ENCODE measurements around the gene UBE2J1. TPM values are rescaled to one million over a fixed set of nuclear protein-coding genes. Genes with fewer than 3 reads are reported as not detected.

The UBE2J1 gene
- total RNA-seq, 3 donors from 2014 or later: 40.0 to 50.2 (median 42.2) TPM

- DNase-seq: peak; percentile 74 to 85 (median 77)
- intact Hi-C loops (cut with DNase I, micrococcal nuclease): no loop called here
- Histone ChIP-seq H3K9me3 (no peaks in the 10 kb centered on the region), H3K4me3 (no peak overlapping the region), H3K36me3 (ENCODE audit: low read depth) (no peaks in the 10 kb centered on the region), H3K4me1 (ENCODE audit: low read depth) (peaks cover 7% of the 10 kb centered on the region)
- no peak for TF ChIP-seq CTCF (IDR thresholded peaks at IDR 0.05)
- ATAC-seq: peak; percentile 97
Observed at GRCh38 chr6:89375427-89376267, 23.1 kb upstream of the UBE2J1 start.

DNA sequence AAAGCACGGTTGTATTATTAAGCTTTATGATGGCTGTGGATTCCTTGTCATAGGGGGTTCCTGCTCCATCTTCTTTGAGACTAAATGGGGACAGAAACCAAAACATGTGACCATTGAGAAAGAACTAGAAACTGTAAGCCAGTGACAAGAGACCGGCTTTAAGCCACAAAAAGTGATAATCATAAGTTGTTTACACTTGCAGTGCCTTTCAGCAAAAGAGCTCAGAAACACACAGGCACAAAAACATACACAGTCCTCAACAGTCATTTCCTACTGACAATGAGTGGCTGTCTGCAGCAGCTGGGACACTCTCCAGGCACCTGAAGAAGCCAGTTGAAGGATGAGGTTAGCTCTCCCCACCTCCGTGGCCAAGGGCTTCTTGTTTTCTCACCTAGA is 20.0 kb upstream of the UBE2J1 start:
- ATAC-seq (no peak), DNase-seq (no peak)
- TF ChIP-seq CTCF (IDR thresholded peaks at IDR 0.05): no peak
- peaks cover 7% of the 10 kb centered on the region for H3K4me1 ChIP-seq (ENCODE audit: low read depth)
- H3K9me3 ChIP-seq: no peaks in the 10 kb centered on the region
- no peak overlapping the region for H3K4me3 ChIP-seq
- H3K36me3 ChIP-seq (ENCODE audit: low read depth): no peaks in the 10 kb centered on the region
- intact Hi-C loops (cut with DNase I, micrococcal nuclease): no loop called here

DNA sequence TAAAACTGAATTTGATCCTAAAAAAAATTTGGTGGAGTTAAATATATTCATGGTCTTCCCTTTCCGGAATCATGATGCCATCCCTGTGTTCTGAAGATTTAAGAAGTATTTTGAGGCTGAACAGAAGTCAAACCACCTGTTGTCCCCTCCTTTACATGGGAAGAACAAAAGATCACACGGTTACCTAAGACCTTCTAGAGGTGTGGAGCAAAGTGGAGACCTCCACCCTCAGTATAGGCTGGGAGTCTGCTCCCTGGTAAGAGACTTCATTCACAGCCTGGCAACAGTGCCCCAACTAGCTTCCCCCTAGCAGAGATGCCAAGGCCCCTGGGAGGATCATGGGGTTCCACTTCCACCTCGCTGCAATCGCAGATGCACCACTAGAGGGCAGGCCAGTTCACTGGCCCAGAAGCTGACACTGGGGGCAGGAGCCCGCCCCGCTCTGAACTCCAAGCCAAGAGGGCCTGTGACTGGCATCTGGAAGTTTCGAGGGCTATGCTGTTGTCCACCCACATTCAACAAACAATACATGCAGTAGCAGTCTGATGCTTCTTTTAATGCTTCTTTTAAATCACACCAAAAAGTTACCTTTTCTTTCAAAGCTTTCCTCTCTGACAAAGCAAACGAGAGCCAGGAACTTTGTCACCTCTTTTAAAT is 19.5 kb upstream of the UBE2J1 start:
- ATAC-seq: peak; percentile 86
- intact Hi-C loops (cut with DNase I, micrococcal nuclease): no loop called here
- peak; percentile 91 for TF ChIP-seq CTCF (IDR thresholded peaks at IDR 0.05)

GRCh38 chr6:89368999-89369398 is 16.5 kb upstream of the UBE2J1 start:
- no peaks in the 10 kb centered on the region for H3K9me3 ChIP-seq
- H3K4me1 ChIP-seq (ENCODE audit: low read depth): no peaks in the 10 kb centered on the region
- peak; percentile 13 for TF ChIP-seq CTCF (IDR thresholded peaks at IDR 0.05)
- peak in 2 of 3 donors; percentile 39 to 64 for DNase-seq
- ATAC-seq: peak; percentile 76
- intact Hi-C loops (cut with DNase I, micrococcal nuclease): no loop called here
- no peak overlapping the region for H3K4me3 ChIP-seq
- H3K36me3 ChIP-seq (ENCODE audit: low read depth): no peaks in the 10 kb centered on the region

More for the DNA sequence above, 19.5 kb upstream of the UBE2J1 start:
- peak; percentile 78 to 88 (median 83) for DNase-seq
- H3K4me3 ChIP-seq: no peak overlapping the region
- H3K9me3 ChIP-seq: no peaks in the 10 kb centered on the region
- H3K4me1 ChIP-seq (ENCODE audit: low read depth): peaks cover 7% of the 10 kb centered on the region
- no peaks in the 10 kb centered on the region for H3K36me3 ChIP-seq (ENCODE audit: low read depth)

DNA sequence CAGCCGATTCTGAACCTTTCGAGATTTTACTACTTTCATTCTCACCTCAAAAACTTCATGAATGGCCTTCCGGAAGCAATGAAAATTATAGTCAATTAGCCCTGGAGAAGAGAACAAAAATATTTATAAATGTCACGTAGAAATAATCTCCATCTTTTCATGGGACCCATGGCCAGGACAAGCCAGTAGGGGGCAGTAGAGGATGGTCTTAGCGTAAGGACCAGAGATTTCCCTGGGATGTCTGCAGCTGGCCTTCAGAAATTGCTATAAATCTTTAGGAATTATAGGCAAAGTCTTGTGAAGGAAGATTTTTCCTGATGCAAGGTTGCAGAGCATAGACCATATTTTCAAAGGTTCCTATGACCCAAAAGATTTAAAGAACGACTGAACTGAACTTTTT is 15.6 kb upstream of the UBE2J1 start:
- peak; percentile 64 for TF ChIP-seq CTCF (IDR thresholded peaks at IDR 0.05)
- Histone ChIP-seq H3K4me1 (ENCODE audit: low read depth) (no peaks in the 10 kb centered on the region), H3K4me3 (no peak overlapping the region), H3K9me3 (no peaks in the 10 kb centered on the region), H3K36me3 (ENCODE audit: low read depth) (no peaks in the 10 kb centered on the region)
- DNase-seq: peak in 2 of 3 donors; percentile 57 to 91
- peak; percentile 77 for ATAC-seq
- intact Hi-C loops (cut with DNase I, micrococcal nuclease): no loop called here
